H9 (cell line): ENCODE results near the gene CPA4. TPM values are rescaled to one million over a fixed set of nuclear protein-coding genes. Genes with fewer than 3 reads are reported as not detected.

Experiments used
- DNase-seq: peaks from one replicate; pipeline ENCODE4 v3.0.0-alpha.2; 2017
- H2AFZ ChIP-seq: one replicate; pipeline ENCODE4 v1.6.1; 2013; ENCODE audit warnings: mild to moderate bottlenecking, low read length, control low read depth, moderate library complexity
- H2AK5ac ChIP-seq: 2 replicates; pipeline ENCODE4 v1.6.1; 2013; ENCODE audit warnings: low read length, control low read depth, mixed read lengths; ENCODE audit not compliant: insufficient read length
- H2BK120ac ChIP-seq: one replicate; pipeline ENCODE4 v1.6.1; 2013; ENCODE audit warnings: low read depth, mild to moderate bottlenecking, low read length, control low read depth, inconsistent platforms; ENCODE audit not compliant: poor library complexity, severe bottlenecking
- H2BK12ac ChIP-seq: 2 replicates; pipeline ENCODE4 v1.6.1; 2013; ENCODE audit warnings: low read length, control low read depth, mixed read lengths, low read depth; ENCODE audit not compliant: insufficient read length
- H2BK15ac ChIP-seq: 2 replicates; pipeline ENCODE4 v1.6.1; 2013; ENCODE audit warnings: low read depth, low read length, control low read depth
- H2BK20ac ChIP-seq: one replicate; pipeline ENCODE4 v1.6.1; 2013; ENCODE audit warnings: low read depth, mild to moderate bottlenecking, low read length, control low read depth, inconsistent platforms; ENCODE audit not compliant: poor library complexity, severe bottlenecking
- H2BK5ac ChIP-seq: 2 replicates; pipeline ENCODE4 v1.6.1; 2013; ENCODE audit warnings: low read length, control low read depth, mixed read lengths; ENCODE audit not compliant: insufficient read length
- H3K14ac ChIP-seq: 2 replicates; pipeline ENCODE4 v1.6.1; 2013; ENCODE audit warnings: low read length, control low read depth; ENCODE audit not compliant: insufficient read depth
- H3K18ac ChIP-seq: 2 replicates; pipeline ENCODE4 v1.6.1; 2013; ENCODE audit warnings: low read depth, mild to moderate bottlenecking, mixed read lengths, low read length, control low read depth; ENCODE audit not compliant: insufficient read length
- H3K23ac ChIP-seq: 2 replicates; pipeline ENCODE4 v1.6.1; 2013; ENCODE audit warnings: low read length, control low read depth, mixed read lengths, low read depth; ENCODE audit not compliant: insufficient read length
- H3K23me2 ChIP-seq: 2 replicates; pipeline ENCODE4 v1.6.1; 2013; ENCODE audit warnings: low read depth, mild to moderate bottlenecking, mixed read lengths, low read length, control low read depth; ENCODE audit not compliant: insufficient read length, poor library complexity, severe bottlenecking
- H3K27ac ChIP-seq: 2 replicates; pipeline ENCODE4 v1.5.1; 2013; ENCODE audit warnings: low read length, control low read depth, mixed read lengths, low read depth; ENCODE audit not compliant: insufficient read length
- H3K27me3 ChIP-seq: 2 replicates; pipeline ENCODE4 v1.6.1; 2013; ENCODE audit warnings: low read length, control low read depth, inconsistent platforms; ENCODE audit not compliant: insufficient read depth
- H3K4ac ChIP-seq: 2 replicates; pipeline ENCODE4 v1.6.1; 2013; ENCODE audit warnings: low read depth, mild to moderate bottlenecking, control low read depth, inconsistent platforms, low read length, moderate library complexity
- H3K4me1 ChIP-seq: 2 replicates; pipeline ENCODE4 v1.6.1; 2013; ENCODE audit warnings: low read length, control low read depth, inconsistent platforms; ENCODE audit not compliant: insufficient read depth
- H3K4me2 ChIP-seq: 2 replicates; pipeline ENCODE4 v1.6.1; 2013; ENCODE audit warnings: low read length, control low read depth, mixed read lengths; ENCODE audit not compliant: insufficient read length, insufficient read depth
- H3K56ac ChIP-seq: 2 replicates; pipeline ENCODE4 v1.6.1; 2013; ENCODE audit warnings: low read depth, mild to moderate bottlenecking, mixed read lengths, low read length, control low read depth; ENCODE audit not compliant: insufficient read length
- H3K79me1 ChIP-seq: 2 replicates; pipeline ENCODE4 v1.6.1; 2013; ENCODE audit warnings: low read depth, mild to moderate bottlenecking, moderate library complexity, low read length, control low read depth, inconsistent platforms; ENCODE audit not compliant: insufficient read depth, poor library complexity, severe bottlenecking
- H3K79me2 ChIP-seq: 2 replicates; pipeline ENCODE4 v1.6.1; 2013; ENCODE audit warnings: low read length, control low read depth, inconsistent platforms; ENCODE audit not compliant: insufficient read depth
- H3K9ac ChIP-seq: 2 replicates; pipeline ENCODE4 v1.6.1; 2013; ENCODE audit warnings: low read length, control low read depth, mixed read lengths; ENCODE audit not compliant: insufficient read length; ENCODE audit errors: extremely low read depth
- H3K9me3 ChIP-seq: one replicate; pipeline ENCODE4 v1.6.1; 2013; ENCODE audit warnings: low read depth, low read length, inconsistent platforms; ENCODE audit not compliant: control insufficient read depth
- H3T11ph ChIP-seq: one replicate; pipeline ENCODE4 v1.6.1; 2013; ENCODE audit warnings: mild to moderate bottlenecking, low read length, control low read depth, inconsistent platforms
- H4K20me1 ChIP-seq: one replicate; pipeline ENCODE4 v1.6.1; 2013; ENCODE audit not compliant: control insufficient read depth, insufficient read length, insufficient read depth
- H4K5ac ChIP-seq: 2 replicates; pipeline ENCODE4 v1.6.1; 2013; ENCODE audit warnings: low read depth, mild to moderate bottlenecking, mixed read lengths, low read length, control low read depth; ENCODE audit not compliant: insufficient read length
- H4K8ac ChIP-seq: replicated peaks from 2 replicates; pipeline ENCODE4 v1.6.1; 2013; ENCODE audit warnings: low read length, control low read depth, mixed read lengths, low read depth; ENCODE audit not compliant: insufficient read length
- H4K91ac ChIP-seq: 2 replicates; pipeline ENCODE4 v1.6.1; 2013; ENCODE audit warnings: low read depth, mild to moderate bottlenecking, moderate library complexity, mixed read lengths, low read length, control low read depth; ENCODE audit not compliant: insufficient read length
- H3K27ac Mint-ChIP-seq, 3 experiments: 2 replicates in 2 of 3; 3 replicates in 1 of 3; pipeline ENCODE4 v1.8.0; 2020 to 2021; ENCODE audit warnings: mixed read lengths in 3 of 3, mild to moderate bottlenecking in 1 of 3, moderate library complexity in 1 of 3
- H3K27me3 Mint-ChIP-seq: 2 replicates; pipeline ENCODE4 v1.8.0; 2021; ENCODE audit warnings: low read depth, mild to moderate bottlenecking, moderate library complexity, mixed read lengths
- H3K36me3 Mint-ChIP-seq, 3 experiments: 2 replicates in 2 of 3; 3 replicates in 1 of 3; pipeline ENCODE4 v1.8.0; 2020 to 2021; ENCODE audit warnings: low read depth in 3 of 3, mixed read lengths in 3 of 3; ENCODE audit not compliant: insufficient read depth in 1 of 3
- H3K4me1 Mint-ChIP-seq, 2 experiments: 2 replicates each; pipeline ENCODE4 v1.8.0; 2020; ENCODE audit warnings: mixed read lengths in 2 of 2
- H3K4me3 Mint-ChIP-seq, 2 experiments: 2 replicates in 1 of 2; 3 replicates in 1 of 2; pipeline ENCODE4 v1.8.0; 2020 to 2021; ENCODE audit warnings: mild to moderate bottlenecking in 2 of 2, mixed read lengths in 2 of 2, moderate library complexity in 1 of 2
- H3K9me3 Mint-ChIP-seq, 2 experiments: 2 replicates in 1 of 2; 3 replicates in 1 of 2; pipeline ENCODE4 v1.8.0; 2020; ENCODE audit warnings: mild to moderate bottlenecking in 2 of 2, mixed read lengths in 2 of 2, moderate library complexity in 1 of 2
- CTCF ChIP-seq: fragments of 200-600 bp; sonication (generic); conservative IDR thresholded peaks from 3 replicates; pipeline ENCODE4 v1.8.0; 2021; ENCODE audit warnings: antibody characterized with exemption, mild to moderate bottlenecking
- WGBS: extraction: QIAGEN DNeasy Blood & Tissue Kit; methylation state at CpG from one replicate; pipeline ENCODE4 v1.1.7; 2013; ENCODE audit warnings: missing lambda C conversion rate, low lambda C conversion rate, mixed read lengths; ENCODE audit not compliant: insufficient read length; ENCODE audit errors: extremely low coverage; 5-methylcytosine and 5-hydroxymethylcytosine counted together
- total RNA-seq: library from RNA; stranded (reverse); gene quantifications from 2 replicates; pipeline ENCODE4 v1.2.1, GENCODE V29; 2021

Gene CPA4
- total RNA-seq, 1 experiment from 2014 or later = not detected

DNA sequence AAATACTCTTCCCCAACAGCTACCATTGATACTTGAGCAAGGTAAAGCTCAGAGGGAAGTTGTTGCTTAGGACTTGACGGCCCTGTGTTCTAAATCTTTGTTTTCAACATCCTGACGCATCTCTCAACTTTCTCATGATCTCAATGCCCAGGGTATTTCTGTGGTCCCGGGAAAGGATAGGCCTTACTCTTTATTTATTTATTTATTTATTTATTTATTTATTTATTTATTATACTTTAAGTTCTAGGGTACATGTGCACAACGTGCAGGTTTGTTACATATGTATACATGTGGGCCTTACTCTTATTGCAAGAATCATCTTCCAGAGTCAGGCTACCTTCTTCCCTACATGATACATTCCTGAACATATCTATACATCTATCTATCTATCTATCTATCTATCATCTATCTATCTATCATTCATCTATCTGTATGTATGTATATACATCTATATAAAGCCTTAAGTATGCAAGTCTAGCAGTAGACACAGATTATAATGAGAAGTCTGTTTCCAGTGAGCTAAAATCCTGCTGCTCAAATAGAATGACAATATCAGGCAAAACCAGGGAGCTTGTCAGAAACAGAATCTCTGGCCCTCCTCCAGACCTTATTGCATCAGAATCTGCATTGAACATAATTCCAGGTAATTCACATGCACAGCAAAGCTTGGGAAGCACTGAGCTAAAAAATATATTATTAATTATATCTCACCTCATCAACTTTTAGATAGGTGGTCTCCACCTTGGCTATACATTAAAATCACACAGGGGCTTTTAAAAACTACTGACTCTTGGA, 39.5 kb downstream of the CPA4 start:
- no peak for DNase-seq
- H2BK120ac ChIP-seq = no peak overlapping the region
- H3K18ac ChIP-seq = no peak overlapping the region
- H3K4ac ChIP-seq = no peak overlapping the region
- no peaks in the 10 kb centered on the region for H4K20me1 ChIP-seq
- Mint-ChIP-seq H3K27me3 (no peaks in the 10 kb centered on the region), H3K27ac (no peak overlapping the region), H3K36me3 (no peaks in the 10 kb centered on the region), H3K9me3 (no peaks in the 10 kb centered on the region), H3K4me1 (peaks cover 0 to 3% of the 10 kb centered on the region in 2 experiments; a peak in 2 of 4 replicates), H3K4me3 (no peak overlapping the region)
- H3K23me2 ChIP-seq = no peaks in the 10 kb centered on the region
- no peaks in the 10 kb centered on the region for H3K79me2 ChIP-seq
- no peak overlapping the region for H3T11ph ChIP-seq
- no peak overlapping the region for H3K23ac ChIP-seq
- no peaks in the 10 kb centered on the region for H3K4me1 ChIP-seq
- no peak overlapping the region for H4K91ac ChIP-seq
- H3K9me3 ChIP-seq = no peaks in the 10 kb centered on the region
- no peak overlapping the region for H2BK20ac ChIP-seq
- no peak for TF ChIP-seq CTCF
- no peak overlapping the region for H2BK12ac ChIP-seq
- H3K56ac ChIP-seq = no peak overlapping the region
- no peak overlapping the region for H3K27ac ChIP-seq
- H3K14ac ChIP-seq = no peak overlapping the region
- H4K8ac ChIP-seq = no peak overlapping the region
- no peaks in the 10 kb centered on the region for H3K79me1 ChIP-seq
- no peak overlapping the region for H2AK5ac ChIP-seq
- H4K5ac ChIP-seq = no peak overlapping the region
- WGBS = no CpG with 5 or more reads among the region's 4 CpGs
- H2BK5ac ChIP-seq = no peak overlapping the region
- H3K9ac ChIP-seq = no peak overlapping the region
- H2BK15ac ChIP-seq = no peak overlapping the region
- no peaks in the 10 kb centered on the region for H3K27me3 ChIP-seq
- no peak overlapping the region for H2AFZ ChIP-seq
- H3K4me2 ChIP-seq = no peak overlapping the region
